GM19240 (cell line): ENCODE measurements around the gene ARHGAP6.

Experiments
- DNase-seq: peaks from one replicate; pipeline ENCODE4 v3.0.0; 2011; ENCODE audit warnings: low spot score; ENCODE audit not compliant: insufficient read length

Gene ARHGAP6

GRCh38 chrX:11575332-11575731, 90.4 kb downstream of the ARHGAP6 start:
- no peak for DNase-seq

GRCh38 chrX:11567528-11568220, 98.0 kb downstream of the ARHGAP6 start:
- no peak for DNase-seq

- no peak for DNase-seq
Observed at GRCh38 chrX:11566789-11567188, 98.9 kb downstream of the ARHGAP6 start.

- DNase-seq: no peak
Observed at GRCh38 chrX:11566173-11566572, 99.5 kb downstream of the ARHGAP6 start.

GRCh38 chrX:11564546-11564945, 101.2 kb downstream of the ARHGAP6 start:
- no peak for DNase-seq

- DNase-seq: no peak
Observed at GRCh38 chrX:11562570-11562969, 103.2 kb downstream of the ARHGAP6 start.

GRCh38 chrX:11558972-11559371, 106.7 kb downstream of the ARHGAP6 start:
- DNase-seq: peak; percentile 3

GRCh38 chrX:11557120-11557519, 108.6 kb downstream of the ARHGAP6 start:
- DNase-seq: no peak

- DNase-seq: no peak
Observed at GRCh38 chrX:11555759-11556158, 110.0 kb downstream of the ARHGAP6 start.

- DNase-seq: no peak
Observed at GRCh38 chrX:11553594-11553993, 112.1 kb downstream of the ARHGAP6 start.

GRCh38 chrX:11551151-11551550, 114.6 kb downstream of the ARHGAP6 start:
- DNase-seq: no peak

GRCh38 chrX:11546917-11547316, 118.8 kb downstream of the ARHGAP6 start:
- DNase-seq: no peak

- DNase-seq: no peak
Observed at GRCh38 chrX:11543249-11543648, 122.5 kb downstream of the ARHGAP6 start.

- DNase-seq: no peak
Observed at GRCh38 chrX:11541510-11541909, 124.2 kb downstream of the ARHGAP6 start.

GRCh38 chrX:11540532-11541377, 125.0 kb downstream of the ARHGAP6 start:
- DNase-seq: no peak

- no peak for DNase-seq
Observed at GRCh38 chrX:11537141-11537540, 128.6 kb downstream of the ARHGAP6 start.

GRCh38 chrX:11535156-11535919, 130.4 kb downstream of the ARHGAP6 start:
- no peak for DNase-seq

- DNase-seq: peak; percentile 15
Observed at GRCh38 chrX:11533199-11533651, 132.5 kb downstream of the ARHGAP6 start.

- DNase-seq: no peak
Observed at GRCh38 chrX:11532291-11533078, 133.2 kb downstream of the ARHGAP6 start.

GRCh38 chrX:11531226-11531625, 134.5 kb downstream of the ARHGAP6 start:
- no peak for DNase-seq

- DNase-seq: no peak
Observed at GRCh38 chrX:11530621-11531020, 135.1 kb downstream of the ARHGAP6 start.
